Tibial nerve (tissue), 4 donors: ENCODE data around the gene GRIP2. TPM values are rescaled to one million over a fixed set of nuclear protein-coding genes. Genes with fewer than 3 reads are reported as not detected.

Experiments used
- DNase-seq, 2 donors: peaks; one replicate each; pipeline ENCODE4 v3.0.0-alpha.2; 2019; ENCODE audit warnings: low spot score in 2 of 2
- H3K27ac ChIP-seq, 4 donors: fragments of 200-600 bp; sonication (generic) in 3 of 4; one replicate each; pipeline ENCODE4 v1.5.1; 2017 to 2019; ENCODE audit warnings: mild to moderate bottlenecking in 1 of 4
- H3K27me3 ChIP-seq, 2 donors: fragments of 200-600 bp; sonication (generic) in 1 of 2; one replicate each; pipeline versions ENCODE4 v1.5.1 to v1.6.0; 2017 to 2019
- H3K36me3 ChIP-seq, 3 donors: fragments of 200-600 bp; sonication (generic); one replicate each; pipeline ENCODE4 v1.5.1; 2018 to 2019
- H3K4me1 ChIP-seq, 4 donors: fragments of 200-600 bp; sonication (generic) in 3 of 4; one replicate each; pipeline ENCODE4 v1.5.1; 2017 to 2019
- H3K4me3 ChIP-seq, 4 donors: fragments of 200-600 bp; sonication (generic) in 3 of 4; one replicate each; pipeline ENCODE4 v1.5.1; 2017 to 2019; ENCODE audit warnings: mild to moderate bottlenecking in 1 of 4, moderate library complexity in 1 of 4
- H3K9me3 ChIP-seq, 4 donors: fragments of 200-600 bp; sonication (generic) in 3 of 4; one replicate each; pipeline ENCODE4 v1.5.1; 2017 to 2019
- CTCF ChIP-seq, 5 experiments: fragments of 200-600 bp in 3 of 5; fragments of 450-650 bp in 2 of 5; sonication (generic) in 3 of 5; IDR thresholded peaks; one replicate each; pipeline ENCODE4 v1.5.1; 2016 to 2019; ENCODE audit warnings: antibody characterized with exemption in 5 of 5, mild to moderate bottlenecking in 3 of 5, moderate library complexity in 2 of 5
- EP300 ChIP-seq, 2 donors: sonication (generic); formaldehyde crosslinking; IDR thresholded peaks; one replicate each; pipeline ENCODE4 v1.6.1; 2017; ENCODE audit warnings: antibody characterized with exemption in 2 of 2, mild to moderate bottlenecking in 1 of 2
- POLR2A ChIP-seq, 2 donors: fragments of 450-650 bp; IDR thresholded peaks; one replicate each; pipeline ENCODE4 v1.6.1; 2017; ENCODE audit warnings: antibody characterized with exemption in 2 of 2, mild to moderate bottlenecking in 2 of 2, moderate library complexity in 2 of 2
- WGBS, 2 donors: methylation state at CpG; one replicate each; pipeline ENCODE4 v1.1.5; 2018; 5-methylcytosine and 5-hydroxymethylcytosine counted together
- total RNA-seq, 4 donors: library from RNA; depleted of rRNA; stranded (reverse); fragments of >200 nt; gene quantifications; one replicate each; pipeline ENCODE4 v1.1.0, GENCODE V29; 2016

Gene GRIP2
- total RNA-seq, 4 donors from 2014 or later, result 0.21 to 1.5 (median 0.99) TPM

GRCh38 chr3:14521611-14522010 lies 18.5 kb downstream of the GRIP2 start:
- no peak for TF ChIP-seq EP300 (IDR thresholded peaks at IDR 0.05)
- Histone ChIP-seq H3K4me1 (peaks cover 0 to 21% (median 0%) of the 10 kb centered on the region in 4 donors), H3K4me3 (no peak overlapping the region), H3K27me3 (no peaks in the 10 kb centered on the region), H3K27ac (no peak overlapping the region), H3K36me3 (no peaks in the 10 kb centered on the region), H3K9me3 (no peaks in the 10 kb centered on the region)
- 71 to 80% methylated on average over 9 to 12 of the region's 12 CpGs for WGBS, 2 donors
- DNase-seq, result no peak

DNA sequence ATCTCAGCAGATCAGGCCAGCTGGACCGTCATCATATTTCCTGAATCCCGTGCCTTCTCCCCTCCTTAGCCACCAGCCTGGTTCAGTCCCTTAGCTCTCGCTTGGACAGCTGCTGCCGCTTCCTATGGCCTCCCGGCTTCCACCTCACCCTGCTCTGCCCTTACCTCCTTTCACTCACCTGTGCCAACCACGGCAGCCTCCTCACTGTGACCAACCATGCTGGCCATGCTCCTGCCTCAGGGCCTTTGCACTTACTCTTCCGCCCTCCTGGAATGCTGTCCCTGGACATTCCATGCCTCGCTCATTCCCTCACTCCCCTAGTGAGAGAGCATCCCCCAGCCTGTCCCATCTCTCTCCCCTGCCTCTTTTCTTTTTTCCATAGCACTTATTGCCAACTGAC lies 19.2 kb downstream of the GRIP2 start:
- Histone ChIP-seq H3K27me3 (no peaks in the 10 kb centered on the region), H3K36me3 (no peaks in the 10 kb centered on the region), H3K9me3 (no peaks in the 10 kb centered on the region), H3K4me1 (peaks cover 0 to 16% (median 0%) of the 10 kb centered on the region in 4 donors), H3K27ac (no peak overlapping the region), H3K4me3 (no peak overlapping the region)
- TF ChIP-seq POLR2A (IDR thresholded peaks at IDR 0.05) (no peak), CTCF (IDR thresholded peaks at IDR 0.05) (no peak), EP300 (IDR thresholded peaks at IDR 0.05) (no peak)
- DNase-seq, result no peak
- 89 to 94% methylated on average over 8 of the region's 8 CpGs for WGBS, 2 donors

- H3K27me3 ChIP-seq, result no peaks in the 10 kb centered on the region
- DNase-seq, result no peak
- no peak overlapping the region for H3K27ac ChIP-seq
- 84 to 93% methylated on average over 11 of the region's 15 CpGs for WGBS, 2 donors
- no peaks in the 10 kb centered on the region for H3K9me3 ChIP-seq
- H3K4me1 ChIP-seq, result peaks cover 0 to 11% (median 0%) of the 10 kb centered on the region in 4 donors
- no peak overlapping the region for H3K4me3 ChIP-seq
- TF ChIP-seq CTCF (IDR thresholded peaks at IDR 0.05) (no peak), POLR2A (IDR thresholded peaks at IDR 0.05) (no peak), EP300 (IDR thresholded peaks at IDR 0.05) (no peak)
- no peaks in the 10 kb centered on the region for H3K36me3 ChIP-seq
These were observed 20.0 kb downstream of the GRIP2 start for GRCh38 chr3:14520149-14520548.

DNA sequence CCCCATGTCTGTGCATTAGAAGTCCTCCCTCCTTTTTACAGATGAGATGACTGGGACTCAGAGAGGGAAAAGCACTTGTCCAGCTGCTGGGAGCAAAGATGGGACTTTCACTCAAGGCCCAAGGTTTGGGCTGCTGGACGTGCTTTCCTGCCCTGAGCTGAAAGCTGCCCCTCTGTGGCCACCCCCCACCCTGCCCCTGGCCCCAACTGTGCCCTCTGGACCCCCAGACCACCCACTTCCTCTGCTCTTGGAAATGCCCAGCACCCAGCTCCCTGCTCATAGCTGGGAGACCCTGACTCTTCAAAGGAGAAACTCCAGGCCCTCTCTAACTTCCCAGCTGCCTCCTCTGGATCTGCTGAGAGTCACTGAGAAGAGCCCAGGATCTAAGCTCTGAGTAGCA lies 20.7 kb downstream of the GRIP2 start:
- TF ChIP-seq EP300 (IDR thresholded peaks at IDR 0.05) (no peak), POLR2A (IDR thresholded peaks at IDR 0.05) (no peak), CTCF (IDR thresholded peaks at IDR 0.05) (no peak)
- no peak for DNase-seq
- no peaks in the 10 kb centered on the region for H3K36me3 ChIP-seq
- H3K27me3 ChIP-seq, result no peaks in the 10 kb centered on the region
- no peaks in the 10 kb centered on the region for H3K9me3 ChIP-seq
- 0 to 73% methylated on average over 1 of the region's 1 CpG for WGBS, 2 donors
- H3K4me3 ChIP-seq, result no peak overlapping the region
- peaks cover 0 to 11% (median 0%) of the 10 kb centered on the region in 4 donors for H3K4me1 ChIP-seq
- H3K27ac ChIP-seq, result no peak overlapping the region

- Histone ChIP-seq H3K27ac (no peak overlapping the region), H3K4me1 (peaks cover 0 to 11% (median 0%) of the 10 kb centered on the region in 4 donors), H3K9me3 (no peaks in the 10 kb centered on the region), H3K36me3 (no peaks in the 10 kb centered on the region), H3K27me3 (no peaks in the 10 kb centered on the region), H3K4me3 (no peak overlapping the region)
- 90 to 93% methylated on average over 11 of the region's 11 CpGs for WGBS, 2 donors
- TF ChIP-seq POLR2A (IDR thresholded peaks at IDR 0.05) (no peak), EP300 (IDR thresholded peaks at IDR 0.05) (no peak), CTCF (IDR thresholded peaks at IDR 0.05) (no peak)
- no peak for DNase-seq
These were observed 21.2 kb downstream of the GRIP2 start for GRCh38 chr3:14518893-14519292.

- DNase-seq, result no peak
- H3K9me3 ChIP-seq, result no peaks in the 10 kb centered on the region
- peaks cover 0 to 11% (median 0%) of the 10 kb centered on the region in 4 donors for H3K4me1 ChIP-seq
- no peaks in the 10 kb centered on the region for H3K36me3 ChIP-seq
- no peak overlapping the region for H3K27ac ChIP-seq
- no peak overlapping the region for H3K4me3 ChIP-seq
- no peaks in the 10 kb centered on the region for H3K27me3 ChIP-seq
- 75 to 78% methylated on average over 7 of the region's 7 CpGs for WGBS, 2 donors
- TF ChIP-seq EP300 (IDR thresholded peaks at IDR 0.05) (no peak), CTCF (IDR thresholded peaks at IDR 0.05) (no peak), POLR2A (IDR thresholded peaks at IDR 0.05) (no peak)
These were observed 21.7 kb downstream of the GRIP2 start for GRCh38 chr3:14518432-14518802.
